ENCODE results near the gene MCM5. TPM values are rescaled to one million over a fixed set of nuclear protein-coding genes. Genes with fewer than 3 reads are reported as not detected.
"Not testable (repeated sequence)": the region's sequence is repeated elsewhere in the genome, so short reads cannot be mapped to it uniquely, and the experiment has no call there.

Gene MCM5
- total RNA-seq, 2 donors from 2014 or later = 124 to 273 TPM

GRCh38 chr22:35384975-35385588, 14.9 kb upstream of the MCM5 start:
- Mint-ChIP-seq H3K4me3 (no peak overlapping the region), H3K4me1 (no peaks in the 10 kb centered on the region), H3K9me3 (no peaks in the 10 kb centered on the region), H3K27me3 (peaks cover 12% of the 10 kb centered on the region), H3K27ac (no peak overlapping the region), H3K36me3 (ENCODE audit: low read depth) (no peaks in the 10 kb centered on the region)
- ATAC-seq (replicated peaks) = no peak

GRCh38 chr22:35386670-35387288, 13.2 kb upstream of the MCM5 start:
- H3K36me3 Mint-ChIP-seq (ENCODE audit: low read depth) = no peaks in the 10 kb centered on the region
- H3K9me3 Mint-ChIP-seq = no peaks in the 10 kb centered on the region
- no peak for ATAC-seq (replicated peaks)
- no peak overlapping the region for H3K4me3 Mint-ChIP-seq
- peaks cover 12% of the 10 kb centered on the region for H3K27me3 Mint-ChIP-seq
- H3K27ac Mint-ChIP-seq = no peak overlapping the region
- no peaks in the 10 kb centered on the region for H3K4me1 Mint-ChIP-seq

- Mint-ChIP-seq H3K4me3 (no peak overlapping the region), H3K36me3 (ENCODE audit: low read depth) (no peaks in the 10 kb centered on the region), H3K9me3 (no peaks in the 10 kb centered on the region), H3K27ac (no peak overlapping the region), H3K27me3 (peaks cover 8% of the 10 kb centered on the region), H3K4me1 (no peaks in the 10 kb centered on the region)
- no peak for ATAC-seq (replicated peaks)
Measured at GRCh38 chr22:35390933-35391332, 9.0 kb upstream of the MCM5 start.

GRCh38 chr22:35392357-35392756, 7.6 kb upstream of the MCM5 start:
- Mint-ChIP-seq H3K27me3 (peaks cover 4% of the 10 kb centered on the region), H3K4me3 (no peak overlapping the region), H3K9me3 (no peaks in the 10 kb centered on the region), H3K27ac (no peak overlapping the region), H3K4me1 (no peaks in the 10 kb centered on the region), H3K36me3 (ENCODE audit: low read depth) (no peaks in the 10 kb centered on the region)
- ATAC-seq (replicated peaks) = no peak

- Mint-ChIP-seq H3K4me3 (no peak overlapping the region), H3K27ac (no peak overlapping the region), H3K27me3 (peaks cover 4% of the 10 kb centered on the region), H3K36me3 (ENCODE audit: low read depth) (no peaks in the 10 kb centered on the region), H3K9me3 (no peaks in the 10 kb centered on the region), H3K4me1 (no peaks in the 10 kb centered on the region)
- no peak for ATAC-seq (replicated peaks)
Measured at GRCh38 chr22:35393116-35394010, 6.6 kb upstream of the MCM5 start.

- no peaks in the 10 kb centered on the region for H3K9me3 Mint-ChIP-seq
- ATAC-seq (replicated peaks) = no peak
- peaks cover 3% of the 10 kb centered on the region for H3K27me3 Mint-ChIP-seq
- no peaks in the 10 kb centered on the region for H3K4me1 Mint-ChIP-seq
- H3K27ac Mint-ChIP-seq = no peak overlapping the region
- H3K4me3 Mint-ChIP-seq = no peak overlapping the region
- H3K36me3 Mint-ChIP-seq (ENCODE audit: low read depth) = no peaks in the 10 kb centered on the region
Measured at GRCh38 chr22:35394011-35394312, 6.0 kb upstream of the MCM5 start.

GRCh38 chr22:35394810-35395563, 5.0 kb upstream of the MCM5 start:
- ATAC-seq (replicated peaks) = no peak
- H3K27me3 Mint-ChIP-seq = no peaks in the 10 kb centered on the region
- H3K4me3 Mint-ChIP-seq = no peak overlapping the region
- H3K9me3 Mint-ChIP-seq = no peaks in the 10 kb centered on the region
- peaks cover 7% of the 10 kb centered on the region for H3K36me3 Mint-ChIP-seq (ENCODE audit: low read depth)
- no peaks in the 10 kb centered on the region for H3K4me1 Mint-ChIP-seq
- H3K27ac Mint-ChIP-seq = no peak overlapping the region

GRCh38 chr22:35396622-35397021, 3.3 kb upstream of the MCM5 start:
- not testable (repeated sequence) for H3K27ac Mint-ChIP-seq; H3K9me3 Mint-ChIP-seq; H3K27me3 Mint-ChIP-seq; H3K4me3 Mint-ChIP-seq; ATAC-seq (replicated peaks); H3K4me1 Mint-ChIP-seq
- peaks cover 24% of the 10 kb centered on the region for H3K36me3 Mint-ChIP-seq (ENCODE audit: low read depth)

- H3K36me3 Mint-ChIP-seq (ENCODE audit: low read depth) = peaks cover 30% of the 10 kb centered on the region
- no peak overlapping the region for H3K4me3 Mint-ChIP-seq
- H3K4me1 Mint-ChIP-seq = peaks cover 9% of the 10 kb centered on the region
- no peaks in the 10 kb centered on the region for H3K27me3 Mint-ChIP-seq
- H3K9me3 Mint-ChIP-seq = no peaks in the 10 kb centered on the region
- H3K27ac Mint-ChIP-seq = no peak overlapping the region
- no peak for ATAC-seq (replicated peaks)
Measured at GRCh38 chr22:35397095-35397904, 2.6 kb upstream of the MCM5 start.

GRCh38 chr22:35398591-35398973, 1.4 kb upstream of the MCM5 start:
- Mint-ChIP-seq H3K9me3 (no peaks in the 10 kb centered on the region), H3K27ac (peak overlapping the region; percentile 96), H3K36me3 (ENCODE audit: low read depth) (peaks cover 43% of the 10 kb centered on the region), H3K27me3 (no peaks in the 10 kb centered on the region), H3K4me1 (peaks cover 9% of the 10 kb centered on the region), H3K4me3 (peak overlapping the region; percentile 98)
- ATAC-seq (replicated peaks) = no peak

GRCh38 chr22:35399114-35399677, 744 bp upstream of the MCM5 start:
- no peaks in the 10 kb centered on the region for H3K9me3 Mint-ChIP-seq
- H3K27me3 Mint-ChIP-seq = no peaks in the 10 kb centered on the region
- ATAC-seq (replicated peaks) = no peak
- H3K36me3 Mint-ChIP-seq (ENCODE audit: low read depth) = peaks cover 49% of the 10 kb centered on the region
- H3K4me1 Mint-ChIP-seq = peaks cover 9% of the 10 kb centered on the region
- peak overlapping the region; percentile 98 for H3K4me3 Mint-ChIP-seq
- peak overlapping the region; percentile 96 for H3K27ac Mint-ChIP-seq

GRCh38 chr22:35400501-35400790, 506 bp downstream of the MCM5 start:
- peak overlapping the region; percentile 98 for H3K4me3 Mint-ChIP-seq
- peaks cover 9% of the 10 kb centered on the region for H3K4me1 Mint-ChIP-seq
- peaks cover 62% of the 10 kb centered on the region for H3K36me3 Mint-ChIP-seq (ENCODE audit: low read depth)
- no peaks in the 10 kb centered on the region for H3K9me3 Mint-ChIP-seq
- peak overlapping the region; percentile 96 for H3K27ac Mint-ChIP-seq
- H3K27me3 Mint-ChIP-seq = no peaks in the 10 kb centered on the region
- ATAC-seq (replicated peaks) = peak; percentile 9

GRCh38 chr22:35401863-35402262, 1.9 kb downstream of the MCM5 start:
- H3K4me3 Mint-ChIP-seq = peak overlapping the region; percentile 98
- peaks cover 9% of the 10 kb centered on the region for H3K4me1 Mint-ChIP-seq
- no peaks in the 10 kb centered on the region for H3K9me3 Mint-ChIP-seq
- peak overlapping the region; percentile 81 for H3K27ac Mint-ChIP-seq
- peaks cover 76% of the 10 kb centered on the region for H3K36me3 Mint-ChIP-seq (ENCODE audit: low read depth)
- ATAC-seq (replicated peaks) = no peak
- no peaks in the 10 kb centered on the region for H3K27me3 Mint-ChIP-seq

- no peak for ATAC-seq (replicated peaks)
- H3K9me3 Mint-ChIP-seq = no peaks in the 10 kb centered on the region
- no peaks in the 10 kb centered on the region for H3K27me3 Mint-ChIP-seq
- peaks cover 91% of the 10 kb centered on the region for H3K36me3 Mint-ChIP-seq (ENCODE audit: low read depth)
- H3K4me1 Mint-ChIP-seq = peaks cover 9% of the 10 kb centered on the region
- no peak overlapping the region for H3K27ac Mint-ChIP-seq
- H3K4me3 Mint-ChIP-seq = peak overlapping the region; percentile 98
Measured at GRCh38 chr22:35403356-35403755, 3.4 kb downstream of the MCM5 start.

Measured in activated T-helper 17 cell treated with anti-CD3 and anti-CD28 coated beads, Interleukin-2, amount 50 U/mL, for 72 hours (primary cell).